ENCODE data around the gene RCAN2.

Gene RCAN2

DNA sequence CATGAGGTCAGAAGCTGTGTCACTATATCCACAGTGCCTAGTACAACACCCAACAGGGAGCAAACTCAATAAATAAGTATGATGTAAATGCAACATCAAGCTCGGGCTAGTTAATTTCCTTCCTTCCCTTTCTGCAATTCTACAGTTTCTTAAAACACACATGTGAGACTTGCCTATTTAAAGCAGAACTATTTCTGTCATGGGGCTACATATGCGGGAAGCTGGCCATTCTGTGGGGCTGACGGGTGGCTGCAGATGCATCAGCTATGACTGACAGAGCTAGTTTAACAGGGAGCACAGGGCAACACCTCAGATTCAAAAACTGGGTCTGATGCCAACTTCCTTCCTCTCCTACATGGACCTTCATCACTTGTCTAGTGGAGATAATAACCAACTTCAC, 202.4 kb downstream of the RCAN2 start:
- no peak for DNase-seq

DNA sequence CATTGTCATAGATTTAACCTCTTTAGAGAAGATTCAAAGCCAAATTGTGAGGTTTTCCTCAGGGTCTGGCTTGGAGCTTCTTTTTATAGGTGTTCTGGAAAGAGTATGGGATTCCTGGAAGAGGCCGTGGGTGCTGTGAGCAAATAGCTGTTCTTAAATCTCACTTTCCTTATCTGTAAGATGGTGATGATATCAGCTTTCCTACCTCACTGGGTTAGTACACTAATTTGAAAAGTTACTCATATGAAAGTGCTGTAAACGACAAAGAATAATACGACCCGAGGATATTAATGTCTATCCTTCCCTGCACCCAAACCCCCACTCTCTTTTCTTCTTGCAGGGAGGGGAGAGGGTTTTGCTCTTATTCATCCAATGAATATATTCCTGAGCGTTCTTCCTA, 203.6 kb downstream of the RCAN2 start:
- no peak for DNase-seq

DNA sequence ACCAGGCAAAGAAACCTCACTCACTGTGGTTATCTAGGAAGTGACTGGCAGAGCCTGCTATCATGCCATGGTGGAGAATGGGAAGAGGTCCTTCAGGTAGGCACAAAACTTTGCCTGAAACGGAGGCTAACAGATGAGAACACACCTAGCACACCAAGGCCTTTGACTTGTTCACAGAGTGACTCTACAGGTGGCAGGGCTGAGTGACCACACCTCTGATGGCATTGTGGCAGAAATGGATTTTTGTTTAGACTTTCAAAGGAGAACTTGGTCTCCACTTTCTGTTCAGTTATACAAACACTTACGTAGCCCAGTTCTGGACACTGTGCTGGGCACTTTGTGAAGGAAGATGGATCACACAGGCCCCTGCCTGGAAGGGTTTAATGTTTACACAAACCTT, 204.2 kb downstream of the RCAN2 start:
- DNase-seq: no peak

DNA sequence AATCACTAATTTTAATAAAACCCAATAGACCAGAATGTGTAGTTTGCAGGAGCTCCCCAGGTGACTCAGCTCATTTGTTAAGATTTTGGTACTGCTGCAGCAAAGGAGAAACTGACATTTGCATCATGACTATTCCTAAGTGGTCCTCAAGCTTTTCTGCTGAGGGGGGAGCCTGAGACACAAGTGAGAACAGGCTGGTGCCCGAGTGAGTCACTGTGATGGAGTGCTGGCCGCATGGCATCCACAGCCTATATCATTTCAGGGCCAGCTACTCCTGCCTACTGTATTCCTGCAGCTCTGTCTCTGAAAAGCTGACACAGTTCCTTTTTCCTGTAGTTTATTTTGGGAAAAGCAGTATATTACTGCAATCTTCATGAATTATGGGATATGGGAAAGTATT, 206.8 kb downstream of the RCAN2 start:
- DNase-seq: no peak

DNA sequence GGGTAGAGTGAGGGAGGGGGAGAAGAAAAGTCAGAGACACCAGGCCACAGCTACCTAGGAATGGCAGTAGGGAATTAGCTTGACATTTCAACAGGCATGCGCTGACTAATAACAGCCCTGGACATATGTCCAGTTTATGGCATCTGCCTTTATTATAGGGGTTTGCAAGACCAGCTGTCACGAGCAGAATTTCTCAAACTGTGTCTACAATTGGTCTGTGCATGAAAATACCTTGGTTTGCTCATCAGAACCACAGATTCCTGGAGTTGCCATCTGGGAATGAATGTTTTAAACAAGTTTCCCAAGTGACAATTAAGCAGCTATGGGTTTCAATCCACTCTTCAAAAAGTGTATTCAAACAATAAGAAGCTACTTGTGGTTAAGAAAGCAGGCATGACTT, 210.1 kb downstream of the RCAN2 start:
- no peak for DNase-seq

DNA sequence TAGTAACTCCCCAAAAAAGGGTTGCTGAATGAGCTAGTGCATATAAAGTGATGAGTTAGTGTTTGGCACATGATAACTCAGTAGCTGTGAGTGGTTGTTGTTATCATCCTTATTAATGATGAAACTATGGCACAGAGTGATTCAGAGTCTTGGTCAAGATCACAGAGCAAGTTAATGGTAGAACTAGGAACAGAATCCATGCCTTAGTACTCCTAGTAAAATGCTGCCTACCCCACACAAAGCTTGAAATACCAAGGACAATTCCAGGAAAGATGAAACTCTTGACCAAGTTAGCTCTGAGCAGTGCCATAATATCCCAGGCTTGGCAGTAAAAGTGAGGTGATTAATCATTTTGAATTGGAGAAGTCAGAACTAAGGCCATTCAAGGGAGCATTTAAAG, 211.4 kb downstream of the RCAN2 start:
- DNase-seq: no peak

DNA sequence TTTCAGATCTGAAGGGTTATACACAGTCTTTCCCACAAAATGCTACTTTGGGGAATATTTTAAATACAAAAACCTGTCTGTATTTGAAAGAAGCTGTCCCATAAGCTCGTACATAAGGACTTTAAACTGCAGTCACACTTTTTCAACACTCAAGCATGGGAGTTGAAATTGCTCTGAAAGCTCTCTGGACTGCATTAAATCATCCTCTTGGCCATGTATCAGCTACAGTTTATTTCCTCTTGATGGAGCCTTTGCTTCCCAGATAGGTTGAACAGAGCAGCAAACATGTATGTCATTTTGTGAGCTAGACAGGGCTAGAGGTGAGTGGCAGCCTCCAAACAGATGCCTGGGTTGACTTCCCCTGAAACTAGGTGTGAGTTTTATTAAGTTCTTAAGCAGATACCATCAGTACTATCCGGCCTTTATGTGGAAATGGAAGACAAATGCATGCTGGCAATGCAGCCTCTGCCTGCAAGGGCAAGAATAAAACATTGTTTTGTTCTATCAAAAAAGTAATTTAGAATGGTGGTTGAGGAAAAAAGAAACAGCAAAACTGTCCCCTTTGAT, 214.6 kb downstream of the RCAN2 start:
- no peak for DNase-seq

DNA sequence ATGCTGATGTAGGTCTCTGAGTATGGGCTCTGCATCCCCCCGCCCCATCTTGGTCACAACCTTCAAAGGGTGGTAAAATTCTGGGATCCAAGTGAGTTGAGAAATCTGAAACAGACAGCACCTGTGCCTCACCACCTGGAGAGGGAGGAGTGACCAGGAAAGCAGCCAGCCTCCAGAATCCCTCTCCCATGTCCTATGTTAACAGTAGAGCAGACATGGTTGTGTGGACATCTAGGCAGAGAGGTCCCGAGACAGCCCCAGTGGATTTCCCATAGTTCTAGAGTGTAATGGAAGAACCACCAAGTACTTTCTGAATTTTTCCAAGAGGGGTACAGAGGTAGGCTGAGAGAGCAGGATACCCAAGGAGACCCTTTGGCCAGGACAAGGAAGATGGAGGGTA, 216.7 kb downstream of the RCAN2 start:
- no peak for DNase-seq

DNA sequence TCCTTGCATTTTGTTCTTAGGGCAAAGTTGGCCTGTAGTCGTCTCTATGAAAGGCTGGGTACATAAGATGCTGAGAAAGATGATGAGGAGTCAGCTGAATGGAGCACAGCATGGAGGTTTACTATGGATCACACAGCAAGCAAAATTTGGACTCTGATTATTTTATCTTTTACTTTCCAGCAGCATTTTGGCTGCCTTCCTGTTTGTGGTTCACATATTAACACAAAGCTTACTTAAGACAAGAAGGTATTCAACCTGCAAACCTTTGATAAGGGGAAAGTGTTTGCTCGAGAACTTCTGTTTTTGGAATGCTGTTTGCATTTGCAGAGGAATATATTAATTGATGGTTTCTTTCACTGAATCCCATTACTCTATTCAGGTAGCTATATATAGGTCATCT, 217.3 kb downstream of the RCAN2 start:
- no peak for DNase-seq

DNA sequence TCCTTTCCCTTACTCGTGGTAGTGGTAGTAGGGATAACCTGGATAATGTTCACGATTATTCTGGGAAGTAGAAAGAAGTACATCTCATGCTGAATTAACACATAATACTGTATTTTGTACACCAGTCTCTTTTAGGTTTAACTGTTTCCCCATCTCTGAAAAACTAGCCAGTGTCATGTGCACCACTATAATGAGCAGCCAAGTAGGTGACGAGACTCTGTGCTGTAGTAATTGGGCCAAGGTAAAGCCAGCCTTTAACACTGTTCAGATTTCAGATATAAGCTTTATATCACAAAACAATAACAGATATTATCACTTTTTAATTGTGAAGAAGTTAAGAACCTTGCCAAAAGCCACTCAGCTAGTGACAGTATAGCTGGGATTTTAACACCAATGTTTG, 219.5 kb downstream of the RCAN2 start:
- DNase-seq: no peak

DNA sequence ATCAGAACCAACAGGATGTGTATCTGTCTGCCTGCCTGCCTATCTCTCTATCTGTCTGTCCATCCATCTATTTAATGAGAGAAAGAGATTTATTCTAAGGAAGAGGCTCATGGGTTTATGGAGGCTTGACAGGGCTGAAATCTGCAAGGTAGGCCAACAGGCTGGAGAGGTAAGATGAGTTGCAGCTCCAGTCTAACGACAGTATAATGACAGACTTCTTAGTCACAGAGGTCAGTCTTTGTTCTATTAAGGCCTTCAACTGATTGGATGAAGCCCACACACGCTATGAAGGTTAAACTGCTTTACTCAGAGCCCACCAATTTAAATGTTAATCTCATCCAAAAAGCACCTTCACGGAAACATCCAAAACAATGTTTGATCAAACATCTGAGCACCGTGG, 220.1 kb downstream of the RCAN2 start:
- DNase-seq: no peak

DNA sequence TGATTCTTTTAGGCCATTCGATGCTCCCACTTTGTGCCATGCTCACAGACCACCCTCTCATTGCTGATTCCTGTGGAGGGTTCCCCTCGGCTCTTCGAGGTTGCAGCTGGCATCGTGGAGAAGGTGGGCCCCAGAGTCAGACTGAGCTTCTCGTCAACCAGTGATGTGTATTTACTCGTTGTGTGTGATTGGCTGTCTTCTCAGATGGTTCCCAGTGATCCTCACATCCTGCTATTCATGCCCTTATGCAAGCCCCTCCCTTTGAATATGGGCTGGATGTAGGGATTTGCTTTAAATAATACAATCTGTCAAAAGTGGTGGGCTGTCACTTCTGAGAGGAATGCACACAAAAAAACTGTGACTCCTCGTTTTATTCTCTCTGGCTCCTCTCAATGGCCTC, 220.9 kb downstream of the RCAN2 start:
- DNase-seq: no peak

DNA sequence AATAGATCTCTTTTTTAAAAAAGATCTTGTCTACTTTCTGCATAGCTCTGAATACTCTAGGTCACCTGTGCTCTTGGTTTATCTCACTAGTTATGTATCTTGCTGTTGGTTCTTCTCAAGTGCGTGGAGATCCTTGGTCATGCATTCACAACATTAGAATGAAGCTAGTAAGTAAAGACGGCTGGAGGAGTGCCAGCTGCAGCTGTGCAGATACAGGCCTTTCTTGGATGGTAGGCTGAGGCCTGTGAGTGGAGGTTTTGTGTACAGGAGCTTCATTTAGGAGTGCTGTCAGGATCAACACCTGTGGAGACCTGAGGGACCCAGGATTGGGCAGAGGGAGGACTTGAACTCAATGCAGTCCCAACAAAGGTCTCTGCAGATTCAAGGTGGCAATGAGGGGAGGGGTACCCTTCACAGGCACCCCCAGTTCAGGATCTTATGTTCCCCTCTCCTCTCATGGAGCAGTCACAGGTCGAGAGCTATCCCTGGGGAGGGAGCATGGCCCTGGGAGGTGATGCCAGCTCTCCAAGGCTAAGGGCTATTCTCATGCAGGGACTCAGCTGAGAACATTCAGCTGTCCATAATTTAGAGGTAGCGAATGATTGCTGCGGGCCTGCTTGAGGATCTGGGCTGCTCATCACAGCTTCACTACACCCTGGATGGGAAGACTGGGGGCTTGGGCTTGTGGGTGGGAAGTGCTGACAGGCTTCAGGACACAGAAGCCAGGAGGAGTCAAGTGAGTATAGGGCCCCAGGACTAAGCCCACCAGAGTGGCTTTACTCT, 221.6 kb downstream of the RCAN2 start:
- no peak for DNase-seq

DNA sequence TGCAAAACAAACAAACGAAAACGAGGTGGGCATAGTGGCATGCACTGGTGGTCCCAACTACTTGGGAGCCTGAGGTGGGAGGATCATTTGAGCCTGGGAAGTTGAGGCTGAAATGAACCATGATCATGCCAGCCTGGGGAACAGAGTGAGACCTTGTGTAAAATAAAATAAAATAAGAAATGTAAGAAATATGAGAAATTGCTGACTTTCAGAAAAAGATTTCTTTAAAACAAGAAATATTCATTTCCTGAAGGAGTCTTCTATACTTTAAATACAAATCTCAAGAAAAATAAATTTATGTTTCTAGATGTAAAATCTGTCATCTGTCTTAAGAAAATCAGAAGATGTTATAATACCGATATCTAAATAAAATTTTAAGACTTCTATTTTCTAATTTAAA, 223.7 kb downstream of the RCAN2 start:
- no peak for DNase-seq

DNA sequence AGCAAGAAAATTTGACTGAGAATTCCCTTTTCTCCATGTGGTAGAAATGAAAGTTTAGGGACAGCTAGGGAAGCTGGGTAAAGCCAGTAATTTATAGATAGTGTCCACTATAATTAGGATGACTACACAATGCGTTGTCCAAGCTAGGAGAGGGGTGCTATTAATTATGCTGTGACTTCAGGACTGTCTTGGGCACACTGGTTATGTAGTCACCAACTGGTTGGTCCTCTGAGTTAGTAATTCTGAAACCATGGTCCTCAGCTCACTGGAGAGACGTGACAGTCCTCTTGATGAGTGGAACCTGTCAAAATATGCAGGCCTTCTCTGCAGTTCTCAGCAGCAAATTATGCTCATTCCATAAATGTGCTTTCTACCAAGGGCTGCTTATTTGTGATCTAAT, 225.9 kb downstream of the RCAN2 start:
- no peak for DNase-seq

DNA sequence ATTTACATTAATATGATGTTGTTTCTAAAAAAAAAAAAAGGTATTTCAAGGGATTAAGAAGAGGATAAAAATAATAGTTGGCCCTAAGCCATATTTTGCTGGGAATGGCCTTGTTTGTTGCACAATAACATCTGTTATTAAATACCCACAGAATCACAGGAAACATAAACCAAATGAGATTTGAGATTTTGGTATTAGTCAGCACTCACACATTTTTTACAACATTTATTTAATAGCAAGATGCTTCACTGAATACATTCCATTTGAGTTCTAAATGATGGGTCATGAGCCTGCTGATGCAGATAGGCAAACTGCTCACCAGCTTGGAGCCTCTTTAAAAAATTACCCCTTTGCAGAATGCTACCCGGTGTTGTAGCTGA, 227.6 kb downstream of the RCAN2 start:
- DNase-seq: no peak

DNA sequence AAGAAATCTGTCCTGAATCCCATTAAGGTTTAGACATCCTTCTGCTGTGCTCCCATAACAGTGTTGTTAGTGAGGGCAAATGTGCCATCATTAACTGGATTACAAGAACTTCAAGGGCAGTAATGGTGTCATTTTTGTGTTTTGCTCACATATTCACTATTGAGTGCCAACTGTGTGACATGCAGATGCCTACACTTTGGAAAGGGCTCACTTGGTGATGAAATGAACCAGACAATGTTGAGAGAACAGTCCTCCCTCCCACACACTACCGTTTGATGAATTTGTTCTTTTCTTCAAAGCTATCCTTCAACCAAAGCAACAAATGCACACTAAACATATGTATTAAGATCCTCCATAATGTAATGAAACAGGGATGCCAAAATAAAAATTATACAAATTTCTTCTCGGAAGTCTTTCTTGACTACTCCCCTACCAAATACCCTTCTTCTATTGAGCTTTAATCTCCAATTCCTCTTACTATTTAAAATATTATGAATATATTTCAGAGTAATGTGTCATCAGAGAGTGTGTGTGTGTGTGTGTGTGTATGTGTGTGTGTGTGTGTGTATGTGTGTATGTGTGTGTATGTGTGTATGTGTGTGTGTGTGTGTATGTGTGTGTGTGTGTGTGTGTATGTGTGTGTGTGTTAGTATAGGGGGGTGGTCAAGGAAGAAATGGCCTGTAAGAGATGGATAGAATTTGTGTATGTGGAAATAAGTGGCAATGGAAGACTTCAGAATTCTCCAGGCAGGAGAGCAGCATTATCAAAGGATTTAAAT, 228.1 kb downstream of the RCAN2 start:
- no peak for DNase-seq

DNA sequence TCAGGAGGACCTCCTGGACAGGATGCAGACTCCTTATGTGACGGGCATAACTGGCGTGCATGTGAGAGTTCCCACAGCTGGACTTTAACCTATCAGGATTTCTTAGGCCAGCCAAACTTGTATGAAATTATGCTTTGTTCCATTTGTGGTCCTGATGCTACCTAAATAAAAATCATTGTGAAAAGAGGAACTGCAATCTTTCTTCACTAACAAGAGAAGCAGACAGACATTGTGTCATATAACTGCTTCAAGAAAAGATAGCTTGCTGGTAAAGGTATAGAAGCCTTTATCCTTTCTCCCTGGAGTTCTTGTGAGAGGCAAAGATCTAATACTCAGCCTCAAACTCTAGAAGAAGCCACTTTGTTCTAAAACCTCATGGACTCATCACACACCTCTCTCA, 233.0 kb downstream of the RCAN2 start:
- DNase-seq: no peak

DNA sequence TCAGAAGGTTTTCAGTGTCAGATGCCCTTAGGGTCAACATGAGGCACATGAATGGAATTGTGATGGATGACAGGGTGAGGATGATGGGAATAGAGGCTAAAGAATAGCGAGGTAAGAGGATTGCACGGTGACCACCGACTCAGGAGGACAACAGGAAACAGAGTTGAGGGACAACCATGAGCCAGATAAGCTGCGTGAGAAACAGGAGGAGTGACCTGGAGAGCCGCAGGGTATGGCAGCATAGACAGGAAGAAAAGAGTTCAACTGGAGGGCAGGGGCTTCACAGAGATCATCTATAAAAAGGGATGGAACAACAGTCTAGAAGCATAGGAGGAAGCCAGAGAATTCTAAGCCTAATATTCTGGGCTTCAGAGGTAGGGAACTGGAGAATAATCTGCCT, 235.7 kb downstream of the RCAN2 start:
- no peak for DNase-seq

DNA sequence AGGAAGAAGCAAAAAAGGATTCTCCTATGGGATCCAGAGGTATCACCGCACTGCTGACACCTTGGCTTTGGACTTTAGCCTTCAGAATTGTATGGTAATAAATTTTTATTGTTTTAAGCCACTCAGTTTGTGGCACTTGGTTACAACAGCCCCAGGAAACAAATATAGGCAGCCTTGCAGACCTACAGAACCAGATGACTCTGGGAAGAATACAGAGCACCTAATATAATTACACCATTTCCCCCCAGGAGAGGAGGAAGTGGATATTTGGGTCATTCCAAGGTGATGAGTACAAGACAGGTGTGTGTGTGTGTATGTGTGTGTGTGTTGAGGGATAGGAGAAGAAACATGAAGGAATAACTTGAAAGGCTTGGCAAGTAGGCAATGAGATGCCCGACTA, 236.3 kb downstream of the RCAN2 start:
- DNase-seq: no peak

DNA sequence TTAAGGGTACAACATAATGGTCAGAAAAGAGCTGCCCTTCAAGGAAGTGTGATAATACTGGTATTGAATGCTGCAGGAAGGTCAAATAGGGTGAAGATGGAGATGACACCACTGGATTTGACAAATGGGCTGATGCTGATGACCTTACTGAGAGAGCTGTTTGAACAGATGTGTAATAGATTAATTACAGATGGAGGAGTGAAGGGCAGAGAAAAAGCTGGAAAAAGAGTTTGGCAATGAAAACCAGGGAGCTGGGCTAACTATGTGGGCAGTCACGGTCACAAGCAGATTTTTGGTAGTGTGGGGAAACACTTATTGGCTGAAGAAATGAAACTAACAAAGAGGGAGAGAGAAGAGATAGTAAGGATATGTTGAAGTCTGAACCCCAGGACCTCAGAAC, 236.9 kb downstream of the RCAN2 start:
- DNase-seq: no peak

DNA sequence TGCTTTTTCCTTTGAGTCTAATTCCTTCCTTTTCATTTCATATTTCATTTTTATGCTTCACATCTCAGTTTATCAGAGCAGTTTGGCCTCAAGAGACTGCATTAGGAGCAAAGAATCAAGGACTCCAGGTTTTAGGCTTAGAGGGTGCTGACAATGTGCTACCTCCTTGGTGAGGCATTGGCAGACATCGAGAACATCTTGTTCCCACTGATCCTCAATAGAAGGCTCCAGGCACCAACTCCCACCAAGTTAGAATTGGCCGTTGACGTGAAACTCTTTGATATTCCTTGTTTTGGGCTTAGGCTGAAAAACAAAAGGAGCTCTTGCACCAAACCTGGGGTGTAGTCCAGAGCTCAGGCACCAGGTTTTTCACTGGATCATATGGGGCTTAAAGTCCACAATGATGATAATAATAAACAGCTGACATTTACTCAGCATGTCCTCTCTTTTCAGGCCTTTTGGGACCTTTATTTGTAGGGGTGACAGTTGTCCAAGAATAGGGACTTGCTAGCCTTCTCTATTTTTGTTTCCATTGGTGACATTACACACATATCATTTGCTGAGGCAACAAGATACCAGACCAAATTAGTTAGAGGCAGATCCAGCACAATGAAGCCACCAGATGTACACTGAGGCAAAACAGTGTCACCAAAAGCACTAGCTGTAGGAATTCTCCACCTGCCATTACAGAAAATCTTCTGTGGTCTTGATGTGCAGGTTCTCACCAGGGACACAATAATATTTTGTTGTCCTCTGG, 239.5 kb downstream of the RCAN2 start:
- DNase-seq: no peak

DNA sequence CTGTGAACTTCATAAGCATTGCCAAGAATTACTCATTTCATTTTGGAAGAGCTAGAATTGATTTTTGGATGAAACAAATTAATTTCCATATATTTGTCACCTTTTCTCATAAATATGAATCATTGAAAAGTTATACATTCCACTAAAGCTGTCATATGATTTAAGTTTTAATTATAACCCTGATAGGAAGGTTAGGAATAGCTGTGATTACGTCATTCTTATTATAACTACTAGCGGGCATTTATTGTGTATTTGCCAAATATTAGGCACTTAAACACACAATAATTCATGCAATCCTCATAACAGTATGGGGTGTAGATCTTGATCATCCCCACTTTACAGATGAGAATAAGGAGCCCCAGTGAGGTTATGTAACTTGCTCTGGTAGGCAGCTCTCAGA, 243.1 kb downstream of the RCAN2 start:
- no peak for DNase-seq

DNA sequence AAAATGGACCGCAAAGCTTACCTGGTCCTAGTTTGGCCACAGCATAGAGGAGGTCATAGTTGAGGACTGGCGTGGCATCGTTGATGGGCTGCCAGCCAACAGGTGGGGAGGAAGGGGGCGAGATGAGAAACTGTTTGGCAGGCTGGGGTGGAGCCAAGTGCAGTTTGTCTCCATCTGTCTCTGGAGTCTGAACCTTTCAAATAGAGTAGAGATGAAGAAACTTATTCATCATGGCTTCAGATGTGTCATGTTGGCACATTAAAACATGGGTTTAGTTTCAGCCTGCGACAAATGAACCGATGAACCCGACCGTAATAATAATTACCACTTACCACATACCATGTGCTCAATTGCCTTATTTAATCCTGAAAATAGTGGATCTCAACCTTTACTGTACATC, 244.5 kb downstream of the RCAN2 start:
- no peak for DNase-seq
